IMR-90 (cell line): ENCODE results near the gene COQ6. TPM values are rescaled to one million over a fixed set of nuclear protein-coding genes. Genes with fewer than 3 reads are reported as not detected.

Experiments
- ATAC-seq: fragments of 200-7000 bp; cut with Tn5 transposase; 2 replicates; pipeline ENCODE4 v1.9.1; 2020; ENCODE audit warnings: low read depth, mild to moderate bottlenecking, moderate library complexity
- BruUV-seq: library from RNA; stranded (reverse); fragments of 400-500 nt; replicated peaks from 2 replicates; lab custom pipeline; 2021; lab: Mats Ljungman, UMichigan
- CTCF ChIA-PET: fragments of 300-600 bp; formaldehyde crosslinking; extraction: SDS; loops from one replicate; lab custom pipeline; 2021; ENCODE audit warnings: antibody characterized with exemption; lab: Yijun Ruan, JAX
- POLR2A ChIA-PET: fragments of 300-600 bp; sonication (Branson Sonifier 250); formaldehyde crosslinking; loops from one replicate; lab custom pipeline; 2022; ENCODE audit warnings: antibody characterized with exemption; ENCODE audit not compliant: unreplicated experiment; lab: Charles Lee
- DNase-seq: peaks from one replicate; pipeline ENCODE4 v3.0.0; 2013
- H2AFZ ChIP-seq: replicated peaks from 2 replicates; pipeline ENCODE3; 2013; ENCODE audit warnings: low read length, mild to moderate bottlenecking; ENCODE audit not compliant: poor library complexity
- H2AK5ac ChIP-seq: 2 replicates; pipeline ENCODE4 v1.6.1; 2013; ENCODE audit warnings: low read depth, low read length, inconsistent platforms
- H2AK9ac ChIP-seq: replicated peaks from 2 replicates; pipeline ENCODE3; 2013; ENCODE audit warnings: mild to moderate bottlenecking, low read depth, low read length, moderate library complexity; ENCODE audit not compliant: poor library complexity
- H2BK120ac ChIP-seq: 2 replicates; pipeline ENCODE4 v1.6.1; 2013; ENCODE audit warnings: low read depth, low read length, inconsistent platforms
- H2BK15ac ChIP-seq: 3 replicates; pipeline ENCODE4 v1.6.1; 2013; ENCODE audit warnings: low read depth, low read length, inconsistent platforms
- H2BK20ac ChIP-seq: 2 replicates; pipeline ENCODE4 v1.6.1; 2013; ENCODE audit warnings: low read depth, mild to moderate bottlenecking, inconsistent platforms, low read length, moderate library complexity
- H2BK5ac ChIP-seq: 2 replicates; pipeline ENCODE4 v1.6.1; 2013; ENCODE audit warnings: mild to moderate bottlenecking, low read depth, low read length, inconsistent platforms; ENCODE audit not compliant: poor library complexity, severe bottlenecking
- H3K14ac ChIP-seq: replicated peaks from 2 replicates; pipeline ENCODE4 v1.6.1; 2013; ENCODE audit warnings: low read depth, low read length, inconsistent platforms
- H3K18ac ChIP-seq: 2 replicates; pipeline ENCODE4 v1.6.1; 2013; ENCODE audit warnings: low read depth, low read length, control low read depth
- H3K23ac ChIP-seq: 2 replicates; pipeline ENCODE4 v1.6.1; 2013; ENCODE audit warnings: low read depth, low read length, inconsistent platforms
- H3K27ac ChIP-seq: 2 replicates; pipeline ENCODE4 v1.5.1; 2013; ENCODE audit warnings: mild to moderate bottlenecking, control low read depth, low read length; ENCODE audit not compliant: insufficient read depth
- H3K27me3 ChIP-seq: 2 replicates; pipeline ENCODE4 v1.6.1; 2013; ENCODE audit warnings: low read length; ENCODE audit not compliant: control insufficient read depth, insufficient read depth
- H3K36me3 ChIP-seq: 2 replicates; pipeline ENCODE4 v1.6.1; 2013; ENCODE audit warnings: low read length, mixed read lengths; ENCODE audit not compliant: control insufficient read depth, insufficient read depth
- H3K4ac ChIP-seq: 2 replicates; pipeline ENCODE4 v1.6.1; 2013; ENCODE audit warnings: low read depth, low read length, inconsistent platforms
- H3K4me1 ChIP-seq: 2 replicates; pipeline ENCODE4 v1.6.1; 2013; ENCODE audit warnings: low read length, mixed read lengths; ENCODE audit not compliant: control insufficient read depth, insufficient read depth
- H3K4me2 ChIP-seq: 2 replicates; pipeline ENCODE4 v1.6.1; 2013; ENCODE audit warnings: low read depth, mild to moderate bottlenecking, control low read depth, low read length, moderate library complexity
- H3K4me3 ChIP-seq: 2 replicates; pipeline ENCODE4 v1.5.1; 2013; ENCODE audit warnings: low read depth, mild to moderate bottlenecking, control low read depth, low read length, moderate library complexity; ENCODE audit not compliant: insufficient read depth
- H3K56ac ChIP-seq: 2 replicates; pipeline ENCODE4 v1.6.1; 2013; ENCODE audit warnings: low read length, inconsistent platforms; ENCODE audit not compliant: insufficient read depth; ENCODE audit errors: extremely low read depth
- H3K79me1 ChIP-seq, 2 experiments: 2 replicates each; pipeline ENCODE4 v1.6.1; 2013; ENCODE audit warnings: low read length in 2 of 2, inconsistent platforms in 1 of 2, low read depth in 1 of 2
- H3K9ac ChIP-seq: 2 replicates; pipeline ENCODE4 v1.6.1; 2013; ENCODE audit warnings: low read depth, low read length, control low read depth
- H3K9me1 ChIP-seq: 2 replicates; pipeline ENCODE4 v1.6.1; 2013; ENCODE audit warnings: low read length, inconsistent platforms; ENCODE audit not compliant: insufficient read depth
- H3K9me3 ChIP-seq: 2 replicates; pipeline ENCODE4 v1.6.1; 2013; ENCODE audit warnings: low read length; ENCODE audit not compliant: control insufficient read depth, insufficient read depth
- H4K20me1 ChIP-seq: 2 replicates; pipeline ENCODE4 v1.6.1; 2013; ENCODE audit warnings: low read length, inconsistent platforms; ENCODE audit not compliant: insufficient read depth
- H4K5ac ChIP-seq: 2 replicates; pipeline ENCODE4 v1.6.1; 2013; ENCODE audit warnings: mild to moderate bottlenecking, low read depth, low read length, control low read depth
- H4K8ac ChIP-seq, 2 experiments: 2 replicates each; pipeline ENCODE4 v1.6.1; 2013; ENCODE audit warnings: low read depth in 2 of 2, low read length in 2 of 2, control low read depth in 1 of 2, inconsistent platforms in 1 of 2
- H4K91ac ChIP-seq: 2 replicates; pipeline ENCODE4 v1.6.1; 2013; ENCODE audit warnings: low read depth, low read length, inconsistent platforms; ENCODE audit not compliant: insufficient read depth
- CEBPB ChIP-seq: IDR thresholded peaks from 2 replicates; pipeline ENCODE4 v1.6.1; 2012; ENCODE audit warnings: low read depth, low read length, improper control_type of control experiment
- CHD1 ChIP-seq: IDR thresholded peaks from 2 replicates; pipeline ENCODE4 v1.6.1; 2012; ENCODE audit warnings: low read depth, low read length, improper control_type of control experiment
- CTCF ChIP-seq: conservative IDR thresholded peaks from 2 replicates; pipeline ENCODE4 v1.5.1; 2012; ENCODE audit warnings: mild to moderate bottlenecking, low read depth, low read length, improper control_type of control experiment
- ELK1 ChIP-seq: fragments of 150-350 bp; IDR thresholded peaks from 2 replicates; pipeline ENCODE4 v1.6.1; 2016; ENCODE audit warnings: low read depth, mild to moderate bottlenecking, low read length, moderate library complexity, borderline replicate concordance
- FOS ChIP-seq: fragments of 150-350 bp; IDR thresholded peaks from 2 replicates; pipeline ENCODE4 v1.6.1; 2016; ENCODE audit warnings: low read depth, low read length
- MAZ ChIP-seq: IDR thresholded peaks from 2 replicates; pipeline ENCODE4 v1.6.1; 2012; ENCODE audit warnings: low read depth, mild to moderate bottlenecking, low read length, improper control_type of control experiment, moderate library complexity, borderline replicate concordance
- MXI1 ChIP-seq: IDR thresholded peaks from 2 replicates; pipeline ENCODE4 v1.6.1; 2012; ENCODE audit warnings: low read depth, mild to moderate bottlenecking, low read length, moderate library complexity, borderline replicate concordance
- POLR2A ChIP-seq: IDR thresholded peaks from 2 replicates; pipeline ENCODE4 v1.6.1; 2012; ENCODE audit warnings: mild to moderate bottlenecking, low read depth, low read length
- RAD21 ChIP-seq: IDR thresholded peaks from 2 replicates; pipeline ENCODE4 v1.6.1; 2012; ENCODE audit warnings: low read length, improper control_type of control experiment
- RCOR1 ChIP-seq: IDR thresholded peaks from 2 replicates; pipeline ENCODE4 v1.6.1; 2012; ENCODE audit warnings: mild to moderate bottlenecking, low read length, improper control_type of control experiment; ENCODE audit not compliant: insufficient replicate concordance
- RFX5 ChIP-seq: IDR thresholded peaks from 2 replicates; pipeline ENCODE4 v1.8.0; 2012; ENCODE audit warnings: low read depth, mild to moderate bottlenecking, low read length, moderate library complexity
- SMC3 ChIP-seq: fragments of 150-350 bp; IDR thresholded peaks from 2 replicates; pipeline ENCODE4 v1.6.1; 2016; ENCODE audit warnings: low read depth, mild to moderate bottlenecking, antibody characterized with exemption, low read length, moderate library complexity
- WGBS, 2 experiments: methylation state at CpG; one replicate each; pipeline versions ENCODE4 v1.1.5 to v1.1.7; 2013; ENCODE audit warnings: missing lambda C conversion rate in 2 of 2; ENCODE audit not compliant: insufficient read length in 1 of 2; ENCODE audit errors: extremely low coverage in 2 of 2; 5-methylcytosine and 5-hydroxymethylcytosine counted together
- dilution Hi-C: fragments of 300-500 bp; cut with HindIII; formaldehyde crosslinking; loops from one replicate; pipeline ENCODE4 v1.14.3; 2018; ENCODE audit warnings: low sequenced_read_pairs; ENCODE audit not compliant: unreplicated experiment
- in situ Hi-C: fragments of 300-500 bp; cut with MboI; formaldehyde crosslinking; loops from 3 replicates; pipeline ENCODE4 v1.14.3; 2019; ENCODE audit warnings: low sequenced_read_pairs, inconsistent platforms, mixed read lengths
- intact Hi-C: fragments of 100-400 bp; cut with micrococcal nuclease; formaldehyde crosslinking; loops from 2 replicates; pipeline ENCODE4 v1.10.0; 2022
- polyA plus RNA-seq, 3 experiments: library from polyadenylated mRNA; depleted of rRNA; stranded (reverse); fragments of >200 nt; gene quantifications; 2 replicates each; pipeline ENCODE4 v1.2.3, GENCODE V29; 2012; ENCODE audit warnings: low replicate concordance in 1 of 3
- total RNA-seq: library from RNA; depleted of rRNA; stranded (reverse); fragments of >200 nt; gene quantifications from 2 replicates; pipeline ENCODE4 v1.2.3, GENCODE V29; 2012

Gene COQ6
- total and polyA plus RNA-seq, 2 of the 4 experiments (the other 2 are of a cell fraction) = 21.0 to 28.6 TPM

- ChIA-PET POLR2A (no interaction called here), CTCF (no interaction called here)
- H3K4ac ChIP-seq = no peak overlapping the region
- no peaks in the 10 kb centered on the region for H3K9me1 ChIP-seq
- no peak overlapping the region for H4K8ac ChIP-seq
- H2AK5ac ChIP-seq = no peak overlapping the region
- H3K56ac ChIP-seq = no peak overlapping the region
- no peak overlapping the region for H2BK120ac ChIP-seq
- no peak for DNase-seq
- no peak for ATAC-seq
- no peak overlapping the region for H2BK15ac ChIP-seq
- H3K4me2 ChIP-seq = no peak overlapping the region
- H4K20me1 ChIP-seq = no peaks in the 10 kb centered on the region
- H2BK20ac ChIP-seq = no peak overlapping the region
- dilution Hi-C loops (no loop called here), intact Hi-C loops (no loop called here), in situ Hi-C loops (no loop called here)
- H3K36me3 ChIP-seq = peaks cover 5% of the 10 kb centered on the region; the same call in 1 of the 2 replicates
- no peak overlapping the region for H2AK9ac ChIP-seq
- BruUV-seq = no TSS peak
- H3K9ac ChIP-seq = no peak overlapping the region
- H3K14ac ChIP-seq = no peak overlapping the region
- H3K27ac ChIP-seq = no peak overlapping the region
- no peak overlapping the region for H2BK5ac ChIP-seq
- H4K91ac ChIP-seq = no peak overlapping the region
- H3K4me3 ChIP-seq = no peak overlapping the region
- H2AFZ ChIP-seq = no peak overlapping the region
- no peaks in the 10 kb centered on the region for H3K27me3 ChIP-seq
- H4K5ac ChIP-seq = no peak overlapping the region
- no peak overlapping the region for H3K23ac ChIP-seq
- no peaks in the 10 kb centered on the region for H3K4me1 ChIP-seq
- H3K18ac ChIP-seq = no peak overlapping the region
- WGBS, 2 experiments = no CpG with 5 or more reads among the region's 1 CpG
- TF ChIP-seq RAD21 (no peak), CHD1 (no peak), FOS (no peak), POLR2A (no peak), MAZ (no peak), MXI1 (no peak), RCOR1 (no peak), CEBPB (no peak), RFX5 (no peak), CTCF (no peak), ELK1 (no peak), SMC3 (no peak)
- no peaks in the 10 kb centered on the region for H3K9me3 ChIP-seq
- no peaks in the 10 kb centered on the region for H3K79me1 ChIP-seq
These were observed 47.2 kb downstream of the COQ6 start for GRCh38 chr14:73997108-73997943.
